Effector memory CD8-positive, alpha-beta T cell (primary cell): ENCODE measurements around the gene PAPOLB.

Experiments
- ATAC-seq: fragments of 150-1000 bp; cut with Tn5 transposase; replicated peaks from 2 replicates; pipeline ENCODE4 v1.10.0; 2021; ENCODE audit warnings: mild to moderate bottlenecking, moderate library complexity
- DNase-seq, 3 experiments: peaks; one replicate each; pipeline ENCODE4 v3.0.0; 2021
- H3K27ac Mint-ChIP-seq, 2 donors: one replicate each; pipeline ENCODE4 v1.8.0; 2022; ENCODE audit warnings: mild to moderate bottlenecking in 2 of 2, mixed read lengths in 2 of 2, moderate library complexity in 2 of 2
- H3K27me3 Mint-ChIP-seq, 2 donors: one replicate each; pipeline ENCODE4 v1.8.0; 2022; ENCODE audit warnings: mixed read lengths in 2 of 2
- H3K36me3 Mint-ChIP-seq: one replicate; pipeline ENCODE4 v1.8.0; 2022; ENCODE audit warnings: mild to moderate bottlenecking, moderate library complexity, mixed read lengths; ENCODE audit not compliant: insufficient read depth
- H3K4me1 Mint-ChIP-seq, 2 donors: one replicate each; pipeline ENCODE4 v1.8.0; 2022; ENCODE audit warnings: low read depth in 2 of 2, mixed read lengths in 2 of 2
- H3K4me3 Mint-ChIP-seq, 2 donors: one replicate each; pipeline ENCODE4 v1.8.0; 2022; ENCODE audit warnings: mild to moderate bottlenecking in 2 of 2, mixed read lengths in 2 of 2, moderate library complexity in 2 of 2
- H3K9me3 Mint-ChIP-seq, 2 donors: one replicate each; pipeline ENCODE4 v1.8.0; 2022; ENCODE audit warnings: mixed read lengths in 2 of 2

PAPOLB gene

DNA sequence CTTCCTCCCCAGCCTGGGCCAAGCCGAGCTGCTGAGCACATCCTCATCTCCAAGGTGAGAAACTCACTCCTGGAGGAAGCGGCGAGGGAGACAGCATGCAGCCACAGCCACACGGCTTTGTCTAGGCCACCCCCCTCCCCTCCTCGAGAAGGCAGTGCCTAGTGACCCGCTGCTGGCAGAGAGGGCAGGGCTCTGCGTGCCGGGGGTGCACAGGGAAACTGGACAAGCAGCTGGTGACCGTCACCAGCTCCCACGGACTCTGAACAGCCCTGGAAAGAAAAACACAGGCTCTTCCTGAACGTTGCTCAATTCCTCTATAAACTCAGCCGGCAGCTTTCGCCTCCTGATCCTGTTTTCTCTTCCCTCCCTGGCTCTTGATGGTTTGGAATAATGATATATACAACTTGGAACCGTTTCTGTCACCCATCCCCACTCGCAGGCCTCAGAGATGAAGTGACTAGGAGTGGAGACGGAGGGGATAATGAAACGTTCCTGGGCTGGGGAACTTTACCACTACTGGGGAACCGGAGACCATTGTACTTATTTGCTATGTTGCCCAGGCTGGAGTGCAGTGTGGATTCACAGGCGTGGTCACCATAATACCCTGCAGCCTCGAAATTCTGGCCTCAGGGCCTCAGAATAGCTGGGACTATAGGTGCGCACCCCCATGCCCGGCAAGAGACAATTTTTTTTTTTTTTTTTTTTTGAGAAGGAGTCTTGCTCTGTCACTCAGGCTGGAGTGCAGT lies 19.3 kb downstream of the PAPOLB start:
- no peak overlapping the region for H3K27ac Mint-ChIP-seq
- DNase-seq, result no peak
- no peak for ATAC-seq
- no peaks in the 10 kb centered on the region for H3K9me3 Mint-ChIP-seq
- peaks cover 17 to 47% of the 10 kb centered on the region in 2 donors for H3K27me3 Mint-ChIP-seq
- H3K36me3 Mint-ChIP-seq, result peaks cover 5% of the 10 kb centered on the region
- H3K4me3 Mint-ChIP-seq, result no peak overlapping the region
- no peaks in the 10 kb centered on the region for H3K4me1 Mint-ChIP-seq

DNA sequence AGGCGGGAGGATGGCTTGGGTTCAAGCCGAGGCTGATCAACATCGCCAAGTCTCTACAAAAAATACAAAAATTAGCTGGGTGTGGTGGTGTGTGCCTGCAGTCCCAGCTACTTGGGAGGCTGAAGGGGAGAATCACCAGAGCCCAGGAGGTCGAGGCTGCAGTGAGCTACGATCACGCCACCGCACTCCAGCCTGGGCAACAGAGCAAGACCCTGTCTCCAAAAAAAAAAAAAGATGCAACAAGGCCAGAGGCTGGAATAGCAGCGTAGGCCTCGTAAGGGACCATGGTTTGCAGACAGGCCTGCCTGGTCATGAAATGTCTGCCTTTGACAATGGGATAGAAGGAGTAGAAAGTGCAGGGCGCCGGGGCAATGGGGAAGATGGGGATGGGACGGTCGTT lies 20.0 kb downstream of the PAPOLB start:
- Mint-ChIP-seq H3K4me3 (no peak overlapping the region), H3K36me3 (peaks cover 5% of the 10 kb centered on the region), H3K9me3 (no peaks in the 10 kb centered on the region), H3K4me1 (no peaks in the 10 kb centered on the region), H3K27me3 (peaks cover 13 to 41% of the 10 kb centered on the region in 2 donors), H3K27ac (no peak overlapping the region)
- ATAC-seq (no peak), DNase-seq (no peak)

DNA sequence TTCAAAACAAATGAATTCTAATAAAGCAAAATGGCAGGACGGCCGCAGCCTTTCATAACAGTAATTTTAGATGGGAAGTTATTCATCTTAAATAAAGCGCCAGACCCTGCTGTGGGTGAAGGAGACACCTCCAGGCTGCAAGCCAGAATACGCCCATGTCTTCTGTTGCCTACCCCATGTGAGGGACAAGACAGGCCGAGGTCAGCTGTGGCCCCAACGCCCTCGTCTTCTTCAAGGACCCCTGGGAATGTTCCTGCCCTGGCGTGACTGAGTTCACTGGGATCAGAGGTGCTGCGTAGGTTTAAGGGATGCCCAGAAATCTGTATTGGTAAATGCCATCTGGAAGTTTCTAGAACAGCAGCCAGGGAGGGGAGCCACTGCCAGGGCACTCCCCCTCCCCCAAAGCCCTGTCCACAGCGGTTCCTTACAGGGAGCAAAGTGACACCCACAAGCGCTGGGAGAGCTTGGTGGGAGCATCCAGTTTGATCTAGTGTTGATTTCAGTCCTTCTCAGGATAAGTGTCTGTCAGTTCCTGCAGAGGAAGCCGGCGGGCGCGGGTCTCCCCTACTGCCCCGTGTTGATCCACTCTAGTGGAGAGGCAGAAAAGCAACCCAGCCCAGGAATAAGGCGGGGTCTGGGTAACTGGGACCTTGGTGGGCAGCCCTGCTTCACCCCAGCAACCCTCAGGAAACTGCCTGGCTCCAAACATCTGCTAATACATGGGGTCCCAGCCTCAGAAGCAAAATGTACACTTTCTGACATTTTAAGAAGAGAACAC lies 20.6 kb downstream of the PAPOLB start:
- peaks cover 13 to 34% of the 10 kb centered on the region in 2 donors for H3K27me3 Mint-ChIP-seq
- no peaks in the 10 kb centered on the region for H3K9me3 Mint-ChIP-seq
- H3K27ac Mint-ChIP-seq, result no peak overlapping the region
- H3K4me3 Mint-ChIP-seq, result no peak overlapping the region
- ATAC-seq, result no peak
- no peak for DNase-seq
- no peaks in the 10 kb centered on the region for H3K4me1 Mint-ChIP-seq
- peaks cover 5% of the 10 kb centered on the region for H3K36me3 Mint-ChIP-seq

DNA sequence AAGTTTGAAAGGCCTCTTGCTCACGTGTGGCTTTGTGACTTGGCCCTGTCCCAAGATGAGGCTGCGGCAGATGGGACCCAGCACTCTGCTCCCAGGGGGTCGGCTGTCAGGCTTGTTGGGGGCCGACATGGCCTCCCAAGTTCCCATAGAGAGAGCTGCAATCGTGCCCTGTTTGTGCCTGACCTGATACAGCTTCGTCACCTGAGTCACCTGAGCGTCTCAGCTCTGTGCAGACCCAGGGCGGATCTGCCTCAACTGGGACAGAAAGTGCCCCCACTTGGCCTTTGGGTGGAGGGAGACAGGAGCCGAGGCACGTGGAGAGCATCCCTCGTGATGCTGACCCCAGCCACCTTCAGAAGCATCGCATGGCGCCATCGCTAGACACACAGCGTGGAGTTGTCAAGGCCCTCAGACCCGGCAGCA lies 21.7 kb downstream of the PAPOLB start:
- Mint-ChIP-seq H3K27me3 (peaks cover 8 to 25% of the 10 kb centered on the region in 2 donors), H3K4me3 (no peak overlapping the region), H3K36me3 (peaks cover 5% of the 10 kb centered on the region), H3K27ac (no peak overlapping the region), H3K4me1 (no peaks in the 10 kb centered on the region), H3K9me3 (no peaks in the 10 kb centered on the region)
- no peak for ATAC-seq
- DNase-seq, result no peak

DNA sequence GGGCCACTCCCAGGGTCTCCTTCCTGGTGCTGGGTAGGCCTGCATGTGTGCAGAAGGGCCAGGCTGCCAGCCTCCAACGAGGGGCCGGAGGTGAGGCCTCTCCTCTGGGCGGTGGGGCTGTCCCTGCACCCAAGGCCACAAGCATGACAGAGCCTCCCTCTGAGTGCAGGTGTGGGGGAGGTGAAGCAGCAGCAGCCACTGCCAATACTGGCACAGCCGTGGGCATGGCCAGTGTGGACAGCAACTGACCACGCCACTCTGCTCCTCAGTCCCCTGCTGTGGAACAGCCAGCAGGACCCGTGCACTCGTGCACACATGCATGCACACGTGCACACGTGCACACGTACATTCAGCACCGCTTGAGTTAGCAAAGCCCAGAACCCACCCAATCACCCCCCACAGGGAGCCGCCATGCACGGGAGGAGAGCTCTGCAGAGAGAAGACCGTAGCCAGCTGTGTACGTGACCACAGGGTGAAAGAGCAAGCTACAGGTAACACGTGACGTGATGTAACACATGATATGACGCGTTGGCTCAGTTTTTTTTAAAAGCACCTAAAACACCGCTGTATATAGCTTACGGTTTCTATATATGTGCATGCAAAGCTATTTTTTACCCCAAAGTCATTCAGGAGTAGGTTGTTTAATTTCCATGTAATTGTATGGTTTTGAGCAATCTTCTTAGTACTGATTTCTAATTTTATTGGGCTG lies 23.1 kb downstream of the PAPOLB start:
- ATAC-seq, result no peak
- Mint-ChIP-seq H3K4me1 (no peaks in the 10 kb centered on the region), H3K36me3 (peaks cover 2% of the 10 kb centered on the region), H3K27me3 (peaks cover 4 to 23% of the 10 kb centered on the region in 2 donors), H3K27ac (no peak overlapping the region), H3K4me3 (no peak overlapping the region), H3K9me3 (no peaks in the 10 kb centered on the region)
- no peak for DNase-seq

DNA sequence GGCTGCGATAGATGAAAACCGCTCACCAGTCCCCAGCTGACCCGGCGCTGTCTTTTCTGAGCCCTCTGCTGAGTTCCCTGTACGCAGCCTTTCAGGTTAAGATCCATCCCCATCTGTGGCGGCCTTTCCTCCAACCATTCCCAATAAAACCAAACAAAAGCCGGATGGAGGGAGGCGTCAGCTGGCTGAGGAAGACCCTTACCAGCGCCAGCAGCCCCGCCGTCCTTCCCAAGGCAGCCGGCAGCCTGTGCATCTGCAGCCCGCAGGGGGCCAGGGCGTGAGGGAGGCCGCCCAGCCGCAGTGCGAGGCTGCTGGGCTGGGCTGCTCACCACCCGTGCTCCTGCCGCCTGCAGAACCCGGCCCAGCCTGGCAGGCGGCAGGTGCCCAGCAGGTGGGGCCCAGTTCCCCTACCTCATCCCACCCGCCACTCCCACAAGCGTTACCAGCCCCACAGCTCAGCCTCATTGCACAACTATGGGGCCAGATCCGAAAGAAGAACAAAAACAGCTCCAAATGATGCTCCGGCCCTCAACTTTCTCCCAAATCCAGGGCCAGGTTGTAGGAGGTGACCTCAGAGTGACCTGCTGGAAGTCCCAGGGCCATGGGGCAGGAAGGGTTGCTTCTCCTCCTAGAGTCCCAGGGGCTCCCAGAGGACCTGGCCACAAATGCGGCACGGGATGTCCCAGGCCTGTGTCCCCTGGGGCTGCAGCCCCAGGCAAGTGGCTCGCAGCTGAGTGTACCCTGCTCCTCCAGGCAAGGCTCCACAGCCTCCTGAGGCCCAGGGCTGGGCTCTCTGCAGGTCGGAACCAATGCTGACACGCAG lies 23.8 kb downstream of the PAPOLB start:
- no peak overlapping the region for H3K27ac Mint-ChIP-seq

DNA sequence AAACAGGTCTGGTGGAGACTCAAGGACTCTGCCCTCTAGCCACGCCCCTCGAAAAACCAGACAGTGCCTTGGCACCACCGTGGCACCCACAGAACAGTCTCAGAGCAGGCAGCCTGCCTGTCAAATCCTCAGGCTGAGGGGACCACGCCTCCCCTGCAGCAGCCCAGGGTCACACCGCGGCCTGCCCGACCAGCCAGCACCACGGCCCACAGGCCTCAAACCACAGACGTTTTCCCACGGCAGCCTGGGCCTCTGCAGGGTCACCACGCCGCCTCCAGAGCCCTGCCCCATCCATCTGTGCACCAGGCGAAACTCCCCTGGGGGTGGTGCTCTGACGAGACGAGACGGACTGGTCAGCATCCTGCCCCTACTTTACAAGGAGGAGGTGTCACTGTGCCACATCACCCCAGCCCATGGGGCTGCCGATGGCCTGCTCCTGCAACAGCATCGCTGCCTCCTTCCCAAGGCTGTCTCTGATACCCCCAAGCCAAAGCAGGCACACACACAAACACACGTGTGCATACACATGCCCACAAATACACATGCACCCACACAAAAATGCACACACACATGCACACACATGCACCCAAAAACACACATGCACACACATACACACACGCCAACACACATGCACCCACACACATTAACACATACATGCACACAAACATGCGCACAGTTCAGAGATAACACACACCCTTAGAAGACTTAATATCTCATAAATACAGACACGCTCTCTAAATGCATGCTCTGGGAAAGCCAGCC lies 24.6 kb downstream of the PAPOLB start:
- Mint-ChIP-seq H3K27ac (no peak overlapping the region), H3K4me1 (no peaks in the 10 kb centered on the region), H3K4me3 (no peak overlapping the region), H3K36me3 (peaks cover 2% of the 10 kb centered on the region), H3K9me3 (no peaks in the 10 kb centered on the region), H3K27me3 (peaks cover 4 to 14% of the 10 kb centered on the region in 2 donors)
- DNase-seq (no peak), ATAC-seq (no peak)

More for the DNA sequence above, 23.8 kb downstream of the PAPOLB start:
- peaks cover 2% of the 10 kb centered on the region for H3K36me3 Mint-ChIP-seq
- H3K27me3 Mint-ChIP-seq, result peaks cover 4 to 18% of the 10 kb centered on the region in 2 donors
- no peaks in the 10 kb centered on the region for H3K4me1 Mint-ChIP-seq
- DNase-seq (no peak), ATAC-seq (no peak)
- no peak overlapping the region for H3K4me3 Mint-ChIP-seq
- H3K9me3 Mint-ChIP-seq, result no peaks in the 10 kb centered on the region

DNA sequence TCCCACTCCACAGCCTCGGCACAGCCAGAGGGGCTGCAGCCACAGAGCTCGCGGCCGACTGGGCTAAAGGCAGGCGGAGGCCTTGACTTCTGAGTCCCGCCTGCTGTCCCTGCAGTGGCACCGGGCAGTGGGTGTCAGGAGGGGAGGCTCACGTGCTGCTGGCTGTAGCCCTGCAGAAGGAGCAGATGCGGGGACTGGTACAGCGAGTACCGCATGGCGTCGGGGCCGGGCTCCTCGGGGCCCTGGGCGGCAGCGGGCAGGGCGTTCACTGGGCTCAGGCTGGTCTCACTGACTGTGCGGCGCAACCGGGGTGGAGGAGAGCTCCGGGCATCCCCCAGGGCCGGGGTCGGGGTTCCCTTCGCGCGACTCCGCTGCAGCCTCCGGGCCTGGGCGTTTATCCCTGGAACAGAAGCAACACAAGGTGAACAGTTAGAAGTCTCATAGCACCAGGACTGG lies 25.6 kb downstream of the PAPOLB start:
- DNase-seq, result no peak
- H3K9me3 Mint-ChIP-seq, result no peaks in the 10 kb centered on the region
- no peak for ATAC-seq
- H3K27me3 Mint-ChIP-seq, result peaks cover 4 to 7% of the 10 kb centered on the region in 2 donors
- H3K4me1 Mint-ChIP-seq, result no peaks in the 10 kb centered on the region
- H3K4me3 Mint-ChIP-seq, result no peak overlapping the region
- no peak overlapping the region for H3K27ac Mint-ChIP-seq
- no peaks in the 10 kb centered on the region for H3K36me3 Mint-ChIP-seq

DNA sequence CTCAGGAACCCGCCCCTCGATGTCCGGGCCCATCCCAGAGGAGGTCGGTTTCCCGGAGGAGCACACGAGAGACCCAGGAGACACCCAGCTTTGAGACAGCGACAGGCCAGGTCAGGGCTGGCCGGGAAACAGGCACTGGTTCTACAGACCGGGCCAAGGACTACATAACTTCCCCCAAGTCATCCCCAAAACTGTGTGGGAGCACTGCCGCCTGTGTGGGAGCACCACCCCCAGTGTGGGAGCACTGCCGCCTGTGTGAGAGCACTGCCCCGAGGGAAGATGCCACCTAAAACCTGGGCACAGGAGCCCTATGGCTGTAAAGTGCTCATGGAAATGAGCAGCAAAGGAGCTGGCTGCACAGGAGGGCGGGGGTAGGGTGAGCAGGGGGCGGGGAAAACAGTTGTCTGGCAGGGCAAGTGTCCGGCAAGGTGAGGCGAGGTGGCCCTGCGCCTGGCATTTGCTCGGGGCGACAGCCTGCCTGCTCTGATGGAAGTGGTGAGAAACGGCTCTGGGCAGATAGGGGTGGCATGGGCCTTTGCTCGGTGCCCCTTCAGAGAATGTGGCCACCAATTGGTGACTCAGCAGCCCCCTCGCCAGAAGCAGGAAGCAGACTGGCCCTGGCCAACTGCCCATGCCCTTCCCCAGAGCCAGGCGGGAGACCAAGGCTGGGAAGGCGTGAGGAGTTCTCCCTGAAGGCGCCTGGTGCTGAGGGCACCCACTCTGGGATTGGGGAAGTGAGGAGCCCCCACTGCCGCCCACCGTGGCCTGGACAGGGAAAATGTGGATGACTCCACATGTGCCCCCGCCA lies 26.2 kb downstream of the PAPOLB start:
- Mint-ChIP-seq H3K36me3 (no peaks in the 10 kb centered on the region), H3K4me3 (no peak overlapping the region), H3K9me3 (no peaks in the 10 kb centered on the region), H3K27me3 (peaks cover 4 to 7% of the 10 kb centered on the region in 2 donors), H3K27ac (no peak overlapping the region), H3K4me1 (no peaks in the 10 kb centered on the region)
- DNase-seq (no peak), ATAC-seq (no peak)

DNA sequence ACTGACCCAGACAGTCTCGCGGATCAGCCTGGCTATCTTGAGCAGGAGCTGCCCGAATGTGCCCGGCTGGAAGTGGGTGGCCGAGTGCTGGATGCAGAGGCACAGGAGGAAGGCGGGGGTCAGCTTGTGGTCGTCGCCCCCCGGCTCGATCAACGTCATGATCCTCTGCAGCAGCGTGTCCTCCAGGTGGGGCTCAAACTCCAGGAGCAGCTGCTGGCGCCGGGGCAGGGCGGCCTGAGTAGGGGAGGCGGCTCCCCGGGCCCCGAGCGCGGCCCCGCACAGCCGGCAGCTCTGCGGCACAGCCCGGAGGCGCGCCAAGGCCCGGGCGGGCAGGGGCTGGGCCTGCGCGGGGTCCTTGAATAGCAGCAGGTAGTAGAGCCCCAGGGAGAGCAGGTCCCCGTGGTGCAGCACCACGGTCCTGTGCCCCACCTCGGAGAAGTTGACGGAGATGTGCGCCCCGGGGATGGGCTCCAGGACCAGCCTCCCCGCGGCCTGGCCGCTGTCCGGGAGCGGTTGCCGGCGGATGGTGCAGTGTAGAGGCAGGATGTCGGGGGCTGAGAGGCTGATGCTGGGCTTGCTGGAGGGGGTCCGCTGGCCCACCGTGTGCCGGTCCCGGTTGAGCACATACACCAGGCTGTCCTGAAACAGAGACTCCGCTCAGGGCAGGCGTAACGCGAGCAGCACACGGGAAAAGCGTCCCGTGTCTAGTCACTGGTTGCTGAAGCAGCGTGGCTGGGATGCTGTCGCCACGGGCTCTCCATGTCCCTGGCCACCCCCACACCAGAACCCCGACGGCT lies 27.0 kb downstream of the PAPOLB start:
- peaks cover 0 to 5% of the 10 kb centered on the region in 2 donors for H3K4me1 Mint-ChIP-seq
- no peaks in the 10 kb centered on the region for H3K9me3 Mint-ChIP-seq

More for the DNA sequence above, 27.0 kb downstream of the PAPOLB start:
- DNase-seq, result no peak
- Mint-ChIP-seq H3K27ac (no peak overlapping the region), H3K4me3 (no peak overlapping the region), H3K27me3 (peaks cover 4 to 13% of the 10 kb centered on the region in 2 donors), H3K36me3 (no peaks in the 10 kb centered on the region)
- ATAC-seq, result no peak
